Occipital lobe (tissue), 2 donors: ENCODE data around the gene ARMH2. TPM values are rescaled to one million over a fixed set of nuclear protein-coding genes. Genes with fewer than 3 reads are reported as not detected.
"Not testable (repeated sequence)": the region's sequence is repeated elsewhere in the genome, so short reads cannot be mapped to it uniquely, and the experiment has no call there.

Experiments used
- DNase-seq: peaks from one replicate; lab custom pipeline; 2025; lab: John Stamatoyannopoulos, UW
- total RNA-seq: library from RNA; depleted of rRNA; stranded (reverse); fragments of >200 nt; gene quantifications from one replicate; pipeline ENCODE4 v1.2.3, GENCODE V29; 2014

Gene ARMH2
- total RNA-seq, 1 donor from 2014 or later: not detected

- not testable (repeated sequence) for DNase-seq
Measured at GRCh38 chr6:24764833-24765828, 33.6 kb downstream of the ARMH2 start.

- no peak for DNase-seq
Measured at GRCh38 chr6:24763578-24763977, 35.1 kb downstream of the ARMH2 start.

GRCh38 chr6:24761851-24762250 is 36.9 kb downstream of the ARMH2 start:
- DNase-seq: no peak

- DNase-seq: no peak
Measured at GRCh38 chr6:24761193-24761835, 37.4 kb downstream of the ARMH2 start.

GRCh38 chr6:24760210-24760609 is 38.5 kb downstream of the ARMH2 start:
- no peak for DNase-seq

- no peak for DNase-seq
Measured at GRCh38 chr6:24759718-24760117, 39.0 kb downstream of the ARMH2 start.

GRCh38 chr6:24757611-24758010 is 41.1 kb downstream of the ARMH2 start:
- no peak for DNase-seq

- DNase-seq: no peak
Measured at GRCh38 chr6:24755279-24755678, 43.4 kb downstream of the ARMH2 start.

- DNase-seq: not testable (repeated sequence)
Measured at GRCh38 chr6:24754378-24754777, 44.3 kb downstream of the ARMH2 start.

GRCh38 chr6:24753545-24753944 is 45.2 kb downstream of the ARMH2 start:
- DNase-seq: no peak

- DNase-seq: no peak
Measured at GRCh38 chr6:24752917-24753492, 45.7 kb downstream of the ARMH2 start.

GRCh38 chr6:24752503-24752902 is 46.2 kb downstream of the ARMH2 start:
- DNase-seq: no peak

- DNase-seq: not testable (repeated sequence)
Measured at GRCh38 chr6:24750878-24751277, 47.8 kb downstream of the ARMH2 start.

GRCh38 chr6:24749297-24749696 is 49.4 kb downstream of the ARMH2 start:
- no peak for DNase-seq

Other genes with a start within 250 kb of the ARMH2 start
- 55.7 TPM for gene KIAA0319, start 152.7 kb downstream of the ARMH2 start, total RNA-seq
- gene TDP2, start 132.0 kb downstream of the ARMH2 start, total RNA-seq: 29.9 TPM
- gene ACOT13, start 131.8 kb downstream of the ARMH2 start, total RNA-seq: 4.4 TPM
- gene C6orf62, start 79.8 kb downstream of the ARMH2 start, total RNA-seq: 86.7 TPM
- 8.1 TPM for gene GMNN, start 24.0 kb downstream of the ARMH2 start, total RNA-seq
- gene RIPOR2, start 137.0 kb upstream of the ARMH2 start, total RNA-seq: 17.8 TPM